AG04450 (cell line): ENCODE results near the gene FAM83C. TPM values are rescaled to one million over a fixed set of nuclear protein-coding genes. Genes with fewer than 3 reads are reported as not detected.

Source experiments
- CTCF ChIA-PET: fragments of 300-600, 350-600 bp; formaldehyde crosslinking; extraction: SDS; loops from one replicate; lab custom pipeline; 2022; ENCODE audit warnings: antibody characterized with exemption, inconsistent platforms; lab: Charles Lee
- POLR2A ChIA-PET: fragments of 350-600 bp; formaldehyde crosslinking; extraction: SDS; loops from one replicate; lab custom pipeline; 2021; ENCODE audit warnings: antibody characterized with exemption, inconsistent platforms; lab: Yijun Ruan, JAX
- DNase-seq: peaks from one replicate; pipeline ENCODE4 v3.0.0-alpha.2; 2011; ENCODE audit warnings: low read depth, low spot score
- H3K27ac ChIP-seq: one replicate; pipeline ENCODE4 v1.5.1; 2012; ENCODE audit warnings: low read depth, low read length, control low read depth
- H3K27me3 ChIP-seq: one replicate; pipeline ENCODE4 v1.6.0; 2012; ENCODE audit warnings: low read length; ENCODE audit not compliant: control insufficient read depth, insufficient read depth
- H3K4me3 ChIP-seq: 2 replicates; pipeline ENCODE4 v1.5.1; 2011; ENCODE audit warnings: mild to moderate bottlenecking, low read depth, low read length, control low read depth
- H3K9me3 ChIP-seq: 2 replicates; pipeline ENCODE4 v1.5.1; 2012; ENCODE audit warnings: low read length; ENCODE audit not compliant: control insufficient read depth, insufficient read depth
- CTCF ChIP-seq: IDR thresholded peaks from 2 replicates; pipeline ENCODE4 v1.5.1; 2011; ENCODE audit warnings: low read depth, low read length, control low read depth, inconsistent platforms
- polyA plus RNA-seq: library from polyadenylated mRNA; depleted of rRNA; stranded (reverse); fragments of >200 nt; gene quantifications from 2 replicates; pipeline ENCODE4 v1.2.3, GENCODE V29; 2011

Gene FAM83C
- polyA plus RNA-seq, 1 experiment: not detected

GRCh38 chr20:35280523-35280922 is 11.7 kb downstream of the FAM83C start:
- ChIA-PET POLR2A (no interaction called here), CTCF (interaction anchor here (0.9 to 1.0 kb wide), 2 partner anchors 167 to 184 kb away, joined by 3 to 4 read pairs; no protein-coding TSS in a partner anchor)
- H3K9me3 ChIP-seq: peaks cover 5% of the 10 kb centered on the region; the same call in 1 of the 2 replicates
- no peaks in the 10 kb centered on the region for H3K27me3 ChIP-seq
- no peak overlapping the region for H3K4me3 ChIP-seq
- no peak overlapping the region for H3K27ac ChIP-seq
- no peak for TF ChIP-seq CTCF
- no peak for DNase-seq

- no peak for TF ChIP-seq CTCF
- no peak for DNase-seq
- no peak overlapping the region for H3K4me3 ChIP-seq
- ChIA-PET POLR2A (no interaction called here), CTCF (interaction anchor here (0.9 to 1.3 kb wide), 3 partner anchors 135 to 185 kb away, joined by 3 to 4 read pairs (median 4); no protein-coding TSS in a partner anchor)
- no peaks in the 10 kb centered on the region for H3K27me3 ChIP-seq
- H3K9me3 ChIP-seq: peaks cover 5% of the 10 kb centered on the region; the same call in 1 of the 2 replicates
- no peak overlapping the region for H3K27ac ChIP-seq
Measured at GRCh38 chr20:35279533-35280174, 12.6 kb downstream of the FAM83C start.

- POLR2A ChIA-PET: no interaction called here
- DNase-seq: no peak
- no peaks in the 10 kb centered on the region for H3K27me3 ChIP-seq
- H3K9me3 ChIP-seq: peaks cover under 1% of the 10 kb centered on the region; the same call in 1 of the 2 replicates
- no peak overlapping the region for H3K4me3 ChIP-seq
- H3K27ac ChIP-seq: no peak overlapping the region
- TF ChIP-seq CTCF: no peak
- CTCF ChIA-PET: interaction anchor here (1.1 to 1.3 kb wide), 2 partner anchors 134 to 162 kb away, joined by 3 to 4 read pairs; no protein-coding TSS in a partner anchor
Measured at GRCh38 chr20:35279040-35279439, 13.2 kb downstream of the FAM83C start.

- peak; percentile 17; the same call in 1 of the 2 replicates for TF ChIP-seq CTCF
- Histone ChIP-seq H3K4me3 (peak within 1 kb of the TSS; percentile 84), H3K9me3 (no peaks in the 10 kb centered on the region; the same call in 1 of the 2 replicates), H3K27me3 (no peaks in the 10 kb centered on the region), H3K27ac (peak within 1 kb of the TSS; percentile 75)
- DNase-seq: peak; percentile 49
- CTCF ChIA-PET: interaction anchor here (0.6 to 1.4 kb wide), 7 partner anchors 19 to 170 kb away, joined by 3 to 7 read pairs (median 3); no protein-coding TSS in a partner anchor
- POLR2A ChIA-PET: interaction anchor here (0.6 to 1.4 kb wide), 11 partner anchors 10 to 718 kb away, joined by 3 to 6 read pairs (median 3); no protein-coding TSS in a partner anchor
Measured at GRCh38 chr20:35277531-35278395, 14.5 kb downstream of the FAM83C start, which contains the start of gene MMP24OS. MMP24OS (minus strand) TSS chr20:35278122; CDS start chr20:35277929, 193 bp downstream.
